DND-41 (cell line): Measurements from ENCODE around the gene SEBOX.

Source experiments
- ATAC-seq: fragments of 200-7000 bp; cut with Tn5 transposase; 3 replicates; pipeline ENCODE4 v1.9.1; 2021; ENCODE audit warnings: low read depth; ENCODE audit not compliant: insufficient read depth
- DNase-seq: peaks from one replicate; pipeline ENCODE4 v3.0.0-alpha.2; 2020
- H2AFZ ChIP-seq: 2 replicates; pipeline ENCODE4 v1.6.0; 2012; ENCODE audit warnings: low read depth, low read length
- H3K27ac ChIP-seq: 2 replicates; pipeline ENCODE4 v1.5.1; 2012; ENCODE audit warnings: low read length, inconsistent platforms
- H3K27me3 ChIP-seq: fragments of 200-600 bp; sonication (generic); 2 replicates; pipeline ENCODE4 v1.6.0; 2012; ENCODE audit warnings: low read length, mild to moderate bottlenecking, inconsistent platforms; ENCODE audit not compliant: insufficient read depth, poor library complexity
- H3K36me3 ChIP-seq: 2 replicates; pipeline ENCODE4 v1.5.1; 2012; ENCODE audit warnings: low read length, inconsistent platforms; ENCODE audit not compliant: insufficient read depth
- H3K4me1 ChIP-seq: 2 replicates; pipeline ENCODE4 v1.5.1; 2012; ENCODE audit warnings: mild to moderate bottlenecking, low read length; ENCODE audit not compliant: insufficient read depth
- H3K4me2 ChIP-seq: 2 replicates; pipeline ENCODE4 v1.6.0; 2012; ENCODE audit warnings: mild to moderate bottlenecking, moderate library complexity, low read length, inconsistent platforms; ENCODE audit not compliant: insufficient read depth
- H3K4me3 ChIP-seq, 2 experiments: fragments of 200-600 bp in 1 of 2; shearing (Covaris generic) in 1 of 2; 2 replicates each; pipeline ENCODE4 v1.5.1; 2012 to 2016; ENCODE audit warnings: inconsistent platforms in 2 of 2, low read length in 2 of 2, mild to moderate bottlenecking in 2 of 2, low read depth in 1 of 2, moderate library complexity in 1 of 2
- H3K79me2 ChIP-seq: 2 replicates; pipeline ENCODE4 v1.6.0; 2012; ENCODE audit warnings: low read length, inconsistent platforms; ENCODE audit not compliant: insufficient read depth
- H3K9ac ChIP-seq: 2 replicates; pipeline ENCODE4 v1.6.0; 2012; ENCODE audit warnings: low read depth, mild to moderate bottlenecking, inconsistent platforms, low read length, moderate library complexity
- H3K9me3 ChIP-seq: 2 replicates; pipeline ENCODE4 v1.5.1; 2012; ENCODE audit warnings: low read length, moderate library complexity, mild to moderate bottlenecking, inconsistent platforms; ENCODE audit not compliant: insufficient read depth, severe bottlenecking
- H4K20me1 ChIP-seq: 2 replicates; pipeline ENCODE4 v1.6.0; 2012; ENCODE audit warnings: low read length; ENCODE audit not compliant: insufficient read depth
- CTCF ChIP-seq: IDR thresholded peaks from 2 replicates; pipeline ENCODE4 v1.5.1; 2012; ENCODE audit warnings: borderline replicate concordance, low read length, moderate library complexity, mild to moderate bottlenecking; ENCODE audit not compliant: poor library complexity, severe bottlenecking; ENCODE audit errors: extremely low read depth
- EZH2 ChIP-seq: IDR thresholded peaks from 3 replicates; pipeline ENCODE4 v1.6.1; 2012; ENCODE audit warnings: borderline replicate concordance, low read depth, mild to moderate bottlenecking, moderate library complexity, low read length, inconsistent platforms; ENCODE audit not compliant: severe bottlenecking

SEBOX gene

GRCh38 chr17:28334666-28335200, 30.3 kb downstream of the SEBOX start:
- DNase-seq = no peak
- Histone ChIP-seq H2AFZ (peak overlapping the region; percentile 85), H3K9ac (peak overlapping the region; percentile 66), H3K36me3 (peaks cover 18% of the 10 kb centered on the region), H3K27me3 (no peaks in the 10 kb centered on the region), H3K4me2 (peak overlapping the region; percentile 95), H4K20me1 (no peaks in the 10 kb centered on the region; the same call in none of the 2 replicates), H3K4me1 (peaks cover 45% of the 10 kb centered on the region), H3K79me2 (peaks cover 61% of the 10 kb centered on the region), H3K9me3 (no peaks in the 10 kb centered on the region), H3K4me3 (peak overlapping the region; percentile 80 to 91), H3K27ac (peak overlapping the region; percentile 54)
- TF ChIP-seq EZH2 (no peak), CTCF (no peak)
- no peak for ATAC-seq

GRCh38 chr17:28334171-28334570, 30.8 kb downstream of the SEBOX start:
- Histone ChIP-seq H4K20me1 (peaks cover 3% of the 10 kb centered on the region), H3K36me3 (peaks cover 18% of the 10 kb centered on the region), H3K27me3 (no peaks in the 10 kb centered on the region), H3K27ac (peak overlapping the region; percentile 54; the same call in 1 of the 2 replicates), H3K79me2 (peaks cover 57% of the 10 kb centered on the region), H3K9me3 (no peaks in the 10 kb centered on the region), H3K4me3 (peak overlapping the region; percentile 80 to 91), H2AFZ (no peak overlapping the region), H3K9ac (peak overlapping the region; percentile 66), H3K4me2 (peak overlapping the region; percentile 95), H3K4me1 (peaks cover 45% of the 10 kb centered on the region)
- no peak for ATAC-seq
- DNase-seq = no peak
- TF ChIP-seq CTCF = no peak
- no peak for TF ChIP-seq EZH2

- Histone ChIP-seq H3K9me3 (no peaks in the 10 kb centered on the region), H3K4me3 (no peak overlapping the region), H3K4me1 (peaks cover 45% of the 10 kb centered on the region), H3K27ac (no peak overlapping the region), H3K27me3 (no peaks in the 10 kb centered on the region), H3K4me2 (no peak overlapping the region), H3K36me3 (peaks cover 26% of the 10 kb centered on the region), H3K79me2 (peaks cover 50% of the 10 kb centered on the region), H2AFZ (no peak overlapping the region), H4K20me1 (peaks cover 5% of the 10 kb centered on the region), H3K9ac (no peak overlapping the region)
- DNase-seq (no peak), ATAC-seq (no peak)
- TF ChIP-seq EZH2 (no peak), CTCF (no peak)
These were observed 31.8 kb downstream of the SEBOX start for GRCh38 chr17:28333083-28333746.
